H1 (cell line): ENCODE results near the gene ATP6AP1. TPM values are rescaled to one million over a fixed set of nuclear protein-coding genes. Genes with fewer than 3 reads are reported as not detected.

Experiments
- CTCF ChIA-PET: fragments of 300-600 bp; sonication (Branson Sonifier 250); formaldehyde crosslinking; loops from one replicate; lab custom pipeline; 2021; ENCODE audit not compliant: partially characterized antibody; lab: Charles Lee
- POLR2A ChIA-PET: fragments of 300-600 bp; sonication (Branson Sonifier 250); formaldehyde crosslinking; loops from one replicate; lab custom pipeline; 2021; ENCODE audit warnings: inconsistent platforms; ENCODE audit not compliant: partially characterized antibody; lab: Charles Lee
- DNase-seq, 2 experiments: peaks; one replicate each; pipeline versions ENCODE4 v3.0.0 to v3.0.0-alpha.2; 2010 to 2022; ENCODE audit warnings: low spot score in 2 of 2, low read depth in 1 of 2, mixed read lengths in 1 of 2
- FAIRE-seq: peaks from 2 replicates; lab custom pipeline; 2011; peaks lifted over from hg19 to GRCh38; lab: Jason Lieb, UNC
- H2AFZ ChIP-seq: 2 replicates; pipeline ENCODE4 v1.8.1; 2012; ENCODE audit warnings: low read length, inconsistent platforms
- H2AK5ac ChIP-seq: 2 replicates; pipeline ENCODE4 v1.6.1; 2013; ENCODE audit warnings: low read depth, low read length
- H2BK120ac ChIP-seq: replicated peaks from 2 replicates; pipeline ENCODE3; 2013; ENCODE audit warnings: low read depth, low read length, inconsistent platforms
- H2BK12ac ChIP-seq: 2 replicates; pipeline ENCODE4 v1.6.1; 2013; ENCODE audit warnings: low read depth, low read length
- H2BK15ac ChIP-seq: 2 replicates; pipeline ENCODE4 v1.6.1; 2013; ENCODE audit warnings: low read length
- H2BK20ac ChIP-seq: 2 replicates; pipeline ENCODE4 v1.6.1; 2013; ENCODE audit warnings: low read length
- H2BK5ac ChIP-seq: 2 replicates; pipeline ENCODE4 v1.6.1; 2013; ENCODE audit warnings: low read depth, low read length
- H3K14ac ChIP-seq: 2 replicates; pipeline ENCODE4 v1.6.1; 2013; ENCODE audit warnings: inconsistent platforms; ENCODE audit not compliant: insufficient read length
- H3K18ac ChIP-seq: 2 replicates; pipeline ENCODE4 v1.6.1; 2013; ENCODE audit warnings: low read length; ENCODE audit errors: extremely low read depth
- H3K23ac ChIP-seq: 2 replicates; pipeline ENCODE4 v1.6.1; 2013; ENCODE audit warnings: inconsistent platforms; ENCODE audit not compliant: insufficient read length
- H3K23me2 ChIP-seq: 2 replicates; pipeline ENCODE4 v1.6.1; 2013; ENCODE audit warnings: low read depth, low read length
- H3K27ac ChIP-seq: 2 replicates; pipeline ENCODE4 v1.6.1; 2011; ENCODE audit warnings: low read depth, low read length, inconsistent platforms
- H3K27me3 ChIP-seq, 4 experiments: replicated peaks in 1 of 4; 1 replicate in 1 of 4; 2 replicates in 3 of 4; pipeline versions ENCODE4 v1.6.1 to v1.8.1; 2011 to 2013; ENCODE audit warnings: low read length in 3 of 4, mild to moderate bottlenecking in 3 of 4, inconsistent platforms in 2 of 4, mixed read lengths in 2 of 4, moderate library complexity in 1 of 4; ENCODE audit not compliant: control insufficient read depth in 3 of 4, insufficient read depth in 3 of 4; ENCODE audit errors: extremely low read depth in 1 of 4
- H3K36me3 ChIP-seq, 4 experiments: 2 replicates each; pipeline versions ENCODE4 v1.6.1 to v1.8.1; 2011 to 2013; ENCODE audit warnings: mild to moderate bottlenecking in 4 of 4, low read length in 3 of 4, moderate library complexity in 2 of 4, control low read depth in 1 of 4, inconsistent platforms in 1 of 4; ENCODE audit not compliant: insufficient read depth in 4 of 4, control insufficient read depth in 2 of 4
- H3K4ac ChIP-seq: replicated peaks from 2 replicates; pipeline ENCODE3; 2013; ENCODE audit warnings: low read length, low read depth, mixed read lengths, inconsistent platforms; ENCODE audit not compliant: insufficient read length
- H3K4me1 ChIP-seq, 4 experiments: replicated peaks in 1 of 4; 1 replicate in 1 of 4; 2 replicates in 3 of 4; pipeline versions ENCODE4 v1.6.1 to v1.8.1; 2011 to 2013; ENCODE audit warnings: low read length in 3 of 4, inconsistent platforms in 2 of 4, mixed read lengths in 1 of 4; ENCODE audit not compliant: insufficient read depth in 4 of 4, control insufficient read depth in 3 of 4
- H3K4me2 ChIP-seq, 2 experiments: 2 replicates each; pipeline versions ENCODE4 v1.6.1 to v1.8.1; 2011 to 2013; ENCODE audit warnings: low read depth in 2 of 2, low read length in 2 of 2, control low read depth in 1 of 2, inconsistent platforms in 1 of 2, mild to moderate bottlenecking in 1 of 2; ENCODE audit not compliant: insufficient read depth in 1 of 2
- H3K4me3 ChIP-seq, 4 experiments: fragments of 200-600, 300-600 bp in 1 of 4; sonication (generic), shearing (Covaris generic), sonication (Bioruptor Twin) in 1 of 4; 2 replicates each; pipeline versions ENCODE4 v1.5.1 to v1.8.1; 2011 to 2016; ENCODE audit warnings: low read length in 4 of 4, low read depth in 3 of 4, control low read depth in 2 of 4, inconsistent platforms in 2 of 4, mild to moderate bottlenecking in 2 of 4, mixed read lengths in 1 of 4, moderate library complexity in 1 of 4; ENCODE audit not compliant: insufficient read depth in 2 of 4; ENCODE audit errors: extremely low read depth in 1 of 4
- H3K56ac ChIP-seq: replicated peaks from 2 replicates; pipeline ENCODE3; 2013; ENCODE audit warnings: low read depth, mild to moderate bottlenecking, mixed read lengths, low read length, inconsistent platforms; ENCODE audit not compliant: insufficient read length
- H3K79me1 ChIP-seq: 2 replicates; pipeline ENCODE4 v1.6.1; 2013; ENCODE audit warnings: low read depth, low read length, control low read depth
- H3K79me2 ChIP-seq, 2 experiments: 2 replicates each; pipeline versions ENCODE4 v1.6.1 to v1.8.1; 2012 to 2013; ENCODE audit warnings: low read length in 2 of 2, mild to moderate bottlenecking in 2 of 2, inconsistent platforms in 1 of 2; ENCODE audit not compliant: insufficient read depth in 2 of 2, control insufficient read depth in 1 of 2
- H3K9ac ChIP-seq, 4 experiments: replicated peaks in 1 of 4; 1 replicate in 1 of 4; 2 replicates in 3 of 4; pipeline versions ENCODE4 v1.6.1 to v1.8.1; 2011 to 2013; ENCODE audit warnings: low read depth in 3 of 4, low read length in 3 of 4, control low read depth in 2 of 4, mild to moderate bottlenecking in 2 of 4, moderate library complexity in 2 of 4, inconsistent platforms in 1 of 4; ENCODE audit errors: extremely low read depth in 1 of 4
- H3K9me3 ChIP-seq, 2 experiments: 2 replicates each; pipeline versions ENCODE4 v1.6.1 to v1.8.1; 2012 to 2013; ENCODE audit warnings: mild to moderate bottlenecking in 2 of 2, moderate library complexity in 2 of 2, control low read depth in 1 of 2, inconsistent platforms in 1 of 2, low read depth in 1 of 2, low read length in 1 of 2, mixed read lengths in 1 of 2; ENCODE audit not compliant: insufficient read depth in 2 of 2
- H4K20me1 ChIP-seq, 2 experiments: replicated peaks in 1 of 2; 2 replicates each; pipeline versions ENCODE3 to v1.8.1; 2011 to 2013; ENCODE audit warnings: inconsistent platforms in 2 of 2, low read length in 2 of 2, mild to moderate bottlenecking in 1 of 2; ENCODE audit not compliant: insufficient read depth in 2 of 2, control insufficient read depth in 1 of 2
- H4K5ac ChIP-seq: 2 replicates; pipeline ENCODE4 v1.6.1; 2013; ENCODE audit warnings: low read length, low read depth, mixed read lengths, inconsistent platforms; ENCODE audit not compliant: insufficient read length
- H4K8ac ChIP-seq: 2 replicates; pipeline ENCODE4 v1.8.0; 2013; ENCODE audit warnings: mild to moderate bottlenecking, moderate library complexity, low read length, inconsistent platforms; ENCODE audit not compliant: insufficient read depth; ENCODE audit errors: extremely low read depth
- H4K91ac ChIP-seq: replicated peaks from 2 replicates; pipeline ENCODE3; 2013; ENCODE audit warnings: low read length, mixed read lengths, inconsistent platforms; ENCODE audit not compliant: insufficient read length
- BCL11A ChIP-seq, 2 experiments: IDR thresholded peaks; one replicate each; pipeline ENCODE4 v1.6.1; 2011; ENCODE audit warnings: low read depth in 2 of 2, low read length in 2 of 2, mild to moderate bottlenecking in 2 of 2
- BRCA1 ChIP-seq: IDR thresholded peaks from 2 replicates; pipeline ENCODE4 v1.6.1; 2012; ENCODE audit warnings: low read depth, low read length, improper control_type of control experiment
- CBX5 ChIP-seq: fragments of 300-800, 300-1000 bp; sonication (generic); IDR thresholded peaks from 2 replicates; pipeline ENCODE4 v1.7.1; 2016; ENCODE audit warnings: antibody characterized with exemption, low read length, low read depth
- CHD2 ChIP-seq: IDR thresholded peaks from 2 replicates; pipeline ENCODE4 v1.6.1; 2012; ENCODE audit warnings: low read length, improper control_type of control experiment
- CREB1 ChIP-seq: IDR thresholded peaks from 2 replicates; pipeline ENCODE4 v1.6.1; 2012; ENCODE audit warnings: inconsistent platforms
- E2F6 ChIP-seq: IDR thresholded peaks from 2 replicates; pipeline ENCODE4 v1.6.1; 2012; ENCODE audit warnings: inconsistent platforms
- EGR1 ChIP-seq: IDR thresholded peaks from 2 replicates; pipeline ENCODE4 v1.6.1; 2011; ENCODE audit warnings: low read depth, low read length, borderline replicate concordance
- GABPA ChIP-seq: IDR thresholded peaks from 2 replicates; pipeline ENCODE4 v1.6.1; 2011; ENCODE audit warnings: mild to moderate bottlenecking, low read length, moderate library complexity, borderline replicate concordance; ENCODE audit not compliant: insufficient read depth
- GTF2F1 ChIP-seq: IDR thresholded peaks from 2 replicates; pipeline ENCODE4 v1.6.1; 2012; ENCODE audit warnings: low read depth, low read length, improper control_type of control experiment, borderline replicate concordance
- KDM1A ChIP-seq: fragments of 200-600, 300-600 bp; sonication (generic); IDR thresholded peaks from 2 replicates; pipeline ENCODE4 v1.7.1; 2016; ENCODE audit warnings: mild to moderate bottlenecking, low read length, borderline replicate concordance
- KDM5A ChIP-seq: fragments of 200-600 bp; IDR thresholded peaks from 2 replicates; pipeline ENCODE4 v1.7.1; 2012; ENCODE audit warnings: mild to moderate bottlenecking, low read length, inconsistent platforms, mixed read lengths
- SP4 ChIP-seq: IDR thresholded peaks from 2 replicates; pipeline ENCODE4 v1.6.1; 2012; ENCODE audit warnings: low read length, inconsistent platforms
- TAF7 ChIP-seq: optimal IDR thresholded peaks from 2 replicates; pipeline ENCODE3; 2011; ENCODE audit warnings: low read depth, mild to moderate bottlenecking, inconsistent platforms, low read length, moderate library complexity, borderline replicate concordance
- TEAD4 ChIP-seq: IDR thresholded peaks from 2 replicates; pipeline ENCODE4 v1.6.1; 2012; ENCODE audit warnings: low read depth, low read length, inconsistent platforms, mixed read lengths
- YY1 ChIP-seq: IDR thresholded peaks from 2 replicates; pipeline ENCODE4 v1.6.1; 2011; ENCODE audit warnings: low read depth, mild to moderate bottlenecking, low read length
- WGBS, 2 experiments: shearing (Covaris generic) in 1 of 2; methylation state at CpG; one replicate each; pipeline versions ENCODE4 v1.1.6 to v1.1.7; 2013 to 2015; ENCODE audit warnings: low lambda C conversion rate in 2 of 2, mixed read lengths in 2 of 2, inconsistent platforms in 1 of 2, low coverage in 1 of 2, missing lambda C conversion rate in 1 of 2; ENCODE audit not compliant: insufficient replicate concordance in 2 of 2, insufficient coverage in 1 of 2, insufficient read length in 1 of 2; ENCODE audit errors: extremely low coverage in 1 of 2, missing lambda C conversion rate in 1 of 2; 5-methylcytosine and 5-hydroxymethylcytosine counted together
- polyA plus RNA-seq, 7 experiments: library from polyadenylated mRNA; depleted of rRNA in 3 of 7; stranded (reverse) in 5 of 7; unstranded in 2 of 7; fragments of >200 nt in 5 of 7; fragments of 200-250 nt in 2 of 7; gene quantifications; 1 replicate in 5 of 7; 2 replicates in 1 of 7; 4 replicates in 1 of 7; pipeline versions ENCODE4 v1.2.1 to v1.2.3, GENCODE V29; 2011 to 2013; ENCODE audit warnings: missing spikeins in 2 of 7, mixed read lengths in 2 of 7
- total RNA-seq: library from RNA; stranded (reverse); fragmentation: NEBNext Ultra II Directional; extraction: Animal tissue kit (Norgen Biotek cat#: 25700); gene quantifications from 2 replicates; pipeline ENCODE4 v1.2.1, GENCODE V29; 2021

ATP6AP1 gene
- total and polyA plus RNA-seq, 2 of the 8 experiments (the other 6 are each of a cell fraction or from before 2014, with no cell fraction given): 44.6 to 80.8 TPM

GRCh38 chrX:154431341-154431740, 2.9 kb downstream of the ATP6AP1 start:
- Histone ChIP-seq H2BK20ac (no peak overlapping the region), H4K8ac (no peak overlapping the region), H3K23me2 (peaks cover 4% of the 10 kb centered on the region; the same call in 1 of the 2 replicates), H3K14ac (no peak overlapping the region), H2AFZ (no peak overlapping the region), H3K27ac (no peak overlapping the region), H4K91ac (no peak overlapping the region), H3K27me3 (no peaks in the 10 kb centered on the region), H2BK12ac (no peak overlapping the region), H3K9ac (no peak overlapping the region), H3K18ac (no peak overlapping the region), H3K23ac (no peak overlapping the region), H2BK15ac (no peak overlapping the region), H3K4me1 (no peaks in the 10 kb centered on the region)
- POLR2A ChIA-PET: interaction anchor here (1.3 to 2.0 kb wide), 2 partner anchors 15 to 34 kb away, joined by 4 to 7 read pairs; partner anchors contain the start of gene RPL10
- CTCF ChIA-PET: interaction anchor here (0.6 to 1.9 kb wide), 3 partner anchors 18 to 77 kb away, joined by 3 to 7 read pairs (median 3); no protein-coding TSS in a partner anchor
- no peak for FAIRE-seq
- no peak for TF ChIP-seq GABPA
- no peak for TF ChIP-seq EGR1
- TF ChIP-seq KDM5A: no peak
- no peak for TF ChIP-seq CREB1
- TF ChIP-seq TEAD4: no peak
- TF ChIP-seq CHD2: no peak
- TF ChIP-seq YY1: no peak
- no peak for TF ChIP-seq E2F6
- TF ChIP-seq CBX5: no peak
- no peak for TF ChIP-seq BRCA1
- no peak for TF ChIP-seq SP4
- TF ChIP-seq GTF2F1: no peak
- no peak for TF ChIP-seq BCL11A (IDR thresholded peaks at IDR 0.05; ENCODE audit: low read depth in 2 of 2, low read length in 2 of 2)
- TF ChIP-seq TAF7: no peak
- TF ChIP-seq KDM1A: no peak
- TF ChIP-seq, all 59 proteins: peak for 0
- WGBS, 2 experiments: no CpG with 5 or more reads among the region's 5 CpGs
- peaks cover 0 to 14% (median 7%) of the 10 kb centered on the region in 4 experiments; a peak in 5 of 8 replicates for H3K36me3 ChIP-seq
- peaks cover 0 to 4% of the 10 kb centered on the region in 2 experiments for H4K20me1 ChIP-seq
- no peak overlapping the region for H2AK5ac ChIP-seq
- no peak overlapping the region for H4K5ac ChIP-seq
- H3K4ac ChIP-seq: no peak overlapping the region
- H2BK120ac ChIP-seq: no peak overlapping the region
- no peaks in the 10 kb centered on the region for H3K79me1 ChIP-seq
- DNase-seq: no peak
- peaks cover 3 to 9% of the 10 kb centered on the region in 2 experiments; a peak in 2 of 4 replicates for H3K79me2 ChIP-seq
- no peak overlapping the region for H2BK5ac ChIP-seq
- H3K56ac ChIP-seq: no peak overlapping the region
- H3K4me3 ChIP-seq: no peak overlapping the region
- no peak overlapping the region for H3K4me2 ChIP-seq
- no peaks in the 10 kb centered on the region for H3K9me3 ChIP-seq
